Measurements from ENCODE around the gene TCEAL1.

TCEAL1 gene

GRCh38 chrX:103628386-103629317 lies at the start of gene TCEAL1:
Gene TCEAL1, plus strand, starts transcription at chrX:103628975. Its CDS starts 942 bp downstream, at chrX:103629917.
- TF ChIP-seq EZH2 (IDR thresholded peaks at IDR 0.05; ENCODE audit: borderline replicate concordance, low read depth, low read length, severe bottlenecking), result no peak
- TF ChIP-seq, protein P1, sequence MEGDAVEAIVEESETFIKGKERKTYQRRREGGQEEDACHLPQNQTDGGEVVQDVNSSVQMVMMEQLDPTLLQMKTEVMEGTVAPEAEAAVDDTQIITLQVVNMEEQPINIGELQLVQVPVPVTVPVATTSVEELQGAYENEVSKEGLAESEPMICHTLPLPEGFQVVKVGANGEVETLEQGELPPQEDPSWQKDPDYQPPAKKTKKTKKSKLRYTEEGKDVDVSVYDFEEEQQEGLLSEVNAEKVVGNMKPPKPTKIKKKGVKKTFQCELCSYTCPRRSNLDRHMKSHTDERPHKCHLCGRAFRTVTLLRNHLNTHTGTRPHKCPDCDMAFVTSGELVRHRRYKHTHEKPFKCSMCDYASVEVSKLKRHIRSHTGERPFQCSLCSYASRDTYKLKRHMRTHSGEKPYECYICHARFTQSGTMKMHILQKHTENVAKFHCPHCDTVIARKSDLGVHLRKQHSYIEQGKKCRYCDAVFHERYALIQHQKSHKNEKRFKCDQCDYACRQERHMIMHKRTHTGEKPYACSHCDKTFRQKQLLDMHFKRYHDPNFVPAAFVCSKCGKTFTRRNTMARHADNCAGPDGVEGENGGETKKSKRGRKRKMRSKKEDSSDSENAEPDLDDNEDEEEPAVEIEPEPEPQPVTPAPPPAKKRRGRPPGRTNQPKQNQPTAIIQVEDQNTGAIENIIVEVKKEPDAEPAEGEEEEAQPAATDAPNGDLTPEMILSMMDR (IDR thresholded peaks at IDR 0.05; ENCODE audit: borderline replicate concordance, extremely low read depth, low read length, poor library complexity, severe bottlenecking), result no peak
- H3K36me3 ChIP-seq (ENCODE audit: insufficient read depth, low read length), result no peaks in the 10 kb centered on the region
- H3K27ac ChIP-seq (ENCODE audit: low read length), result peak within 1 kb of the TSS; percentile 73
- peaks cover 10% of the 10 kb centered on the region; the same call in 1 of the 2 replicates for H3K79me2 ChIP-seq (ENCODE audit: insufficient read depth, low read length)
- peak within 1 kb of the TSS; percentile 52 to 67 for H3K4me3 ChIP-seq (ENCODE audit: low read depth in 1 of 2, low read length in 2 of 2)
- H3K4me1 ChIP-seq (ENCODE audit: insufficient read depth, low read length), result peaks cover 22% of the 10 kb centered on the region
- peak within 1 kb of the TSS; percentile 82 for H3K9ac ChIP-seq (ENCODE audit: low read depth, low read length)
- peak; percentile 66 for DNase-seq
- H3K4me2 ChIP-seq (ENCODE audit: insufficient read depth, low read length), result peak within 1 kb of the TSS; percentile 73
- no peaks in the 10 kb centered on the region for H4K20me1 ChIP-seq (ENCODE audit: insufficient read depth, low read length)
- ATAC-seq (ENCODE audit: insufficient read depth, low read depth), result peak; percentile 76
- H3K9me3 ChIP-seq (ENCODE audit: insufficient read depth, low read length, severe bottlenecking), result no peaks in the 10 kb centered on the region
- no peaks in the 10 kb centered on the region for H3K27me3 ChIP-seq (ENCODE audit: insufficient read depth, low read length, poor library complexity)
- H2AFZ ChIP-seq (ENCODE audit: low read depth, low read length), result peak within 1 kb of the TSS; percentile 87

- Histone ChIP-seq H3K27me3 (ENCODE audit: insufficient read depth, low read length, poor library complexity) (no peaks in the 10 kb centered on the region), H3K4me2 (ENCODE audit: insufficient read depth, low read length) (peak overlapping the region; percentile 71; the same call in 1 of the 2 replicates), H3K9ac (ENCODE audit: low read depth, low read length) (peak overlapping the region; percentile 76; the same call in 1 of the 2 replicates), H3K36me3 (ENCODE audit: insufficient read depth, low read length) (peaks cover 9% of the 10 kb centered on the region; the same call in 1 of the 2 replicates), H3K4me3 (ENCODE audit: low read depth in 1 of 2, low read length in 2 of 2) (peak overlapping the region in 1 of 2 experiments; percentile 92; a peak in 1 of 4 replicates), H4K20me1 (ENCODE audit: insufficient read depth, low read length) (no peaks in the 10 kb centered on the region), H3K79me2 (ENCODE audit: insufficient read depth, low read length) (peaks cover 15% of the 10 kb centered on the region), H3K9me3 (ENCODE audit: insufficient read depth, low read length, severe bottlenecking) (no peaks in the 10 kb centered on the region), H3K27ac (ENCODE audit: low read length) (no peak overlapping the region), H3K4me1 (ENCODE audit: insufficient read depth, low read length) (peaks cover 16% of the 10 kb centered on the region), H2AFZ (ENCODE audit: low read depth, low read length) (peak overlapping the region; percentile 93)
- ATAC-seq (ENCODE audit: insufficient read depth, low read depth), result no peak
- DNase-seq, result no peak
- TF ChIP-seq EZH2 (IDR thresholded peaks at IDR 0.05; ENCODE audit: borderline replicate concordance, low read depth, low read length, severe bottlenecking), result no peak
- TF ChIP-seq, protein P1 (IDR thresholded peaks at IDR 0.05; ENCODE audit: borderline replicate concordance, extremely low read depth, low read length, poor library complexity, severe bottlenecking), result no peak
These were observed 44.2 kb upstream of the TCEAL1 start for GRCh38 chrX:103584596-103584995.

DNA sequence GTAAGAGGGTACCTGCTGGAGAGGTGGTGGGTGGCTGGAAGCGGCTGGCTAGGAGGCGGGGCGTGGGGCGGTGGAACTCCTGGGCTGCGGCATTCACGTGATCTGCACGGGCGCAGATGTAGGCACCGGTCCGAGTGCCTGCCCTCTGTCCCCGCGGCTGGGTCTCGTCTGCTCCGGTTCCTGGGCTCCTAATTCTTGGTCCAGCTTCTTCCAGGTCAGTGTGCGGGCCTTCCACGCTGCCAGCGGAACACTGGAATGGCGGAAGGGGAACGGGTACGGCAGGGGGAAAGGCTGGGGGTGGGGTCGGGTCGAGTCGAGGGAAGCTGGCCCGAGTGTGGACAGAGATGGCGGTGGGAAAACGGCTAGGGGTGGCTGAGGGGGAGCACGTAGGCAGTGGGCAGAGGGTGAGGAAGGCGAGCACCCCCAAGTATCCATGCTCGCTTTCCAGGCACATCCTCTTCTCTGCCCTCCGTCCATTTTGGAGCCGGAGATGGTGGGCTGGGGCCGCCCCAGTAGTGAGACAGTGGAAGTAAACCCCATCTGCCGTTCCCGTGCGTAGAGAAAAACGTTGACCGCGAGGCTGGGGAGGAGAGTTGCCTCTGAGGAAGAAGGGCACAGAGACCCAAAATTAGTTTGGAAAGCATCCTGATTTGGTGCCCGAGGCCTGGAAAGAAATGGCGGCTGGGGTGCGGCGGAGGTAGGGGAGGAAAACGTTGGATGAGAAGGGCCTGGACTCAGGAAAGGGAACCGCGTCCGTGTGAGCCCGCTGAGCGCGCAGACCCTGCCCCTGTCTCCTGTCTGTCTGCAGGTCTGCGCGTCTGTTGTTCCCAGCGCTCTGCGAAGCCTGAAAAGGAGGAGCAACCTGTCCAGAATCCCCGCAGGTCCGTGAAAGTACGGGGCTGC lies 43.1 kb upstream of the TCEAL1 start, which contains the start of gene TCEAL4:
Gene TCEAL4, plus strand, starts transcription at position 105 of the 903 bp plus-strand sequence. CDS start 1,161 bp downstream, outside the sequence.
- H3K36me3 ChIP-seq (ENCODE audit: insufficient read depth, low read length), result peaks cover 9% of the 10 kb centered on the region; the same call in 1 of the 2 replicates
- DNase-seq, result peak; percentile 56
- peak within 1 kb of the TSS; percentile 93 for H2AFZ ChIP-seq (ENCODE audit: low read depth, low read length)
- peak within 1 kb of the TSS; percentile 76 for H3K9ac ChIP-seq (ENCODE audit: low read depth, low read length)
- H3K4me1 ChIP-seq (ENCODE audit: insufficient read depth, low read length), result peaks cover 16% of the 10 kb centered on the region
- no peaks in the 10 kb centered on the region for H4K20me1 ChIP-seq (ENCODE audit: insufficient read depth, low read length)
- H3K4me3 ChIP-seq (ENCODE audit: low read depth in 1 of 2, low read length in 2 of 2), result peak within 1 kb of the TSS; percentile 61 to 92; a peak in 3 of 4 replicates
- ATAC-seq (ENCODE audit: insufficient read depth, low read depth), result peak; percentile 88
- H3K27me3 ChIP-seq (ENCODE audit: insufficient read depth, low read length, poor library complexity), result no peaks in the 10 kb centered on the region
- H3K79me2 ChIP-seq (ENCODE audit: insufficient read depth, low read length), result peaks cover 15% of the 10 kb centered on the region
- no peaks in the 10 kb centered on the region for H3K9me3 ChIP-seq (ENCODE audit: insufficient read depth, low read length, severe bottlenecking)
- H3K27ac ChIP-seq (ENCODE audit: low read length), result peak within 1 kb of the TSS; percentile 76
- H3K4me2 ChIP-seq (ENCODE audit: insufficient read depth, low read length), result peak within 1 kb of the TSS; percentile 71
- TF ChIP-seq, protein P1 (IDR thresholded peaks at IDR 0.05; ENCODE audit: borderline replicate concordance, extremely low read depth, low read length, poor library complexity, severe bottlenecking), result no peak
- TF ChIP-seq EZH2 (IDR thresholded peaks at IDR 0.05; ENCODE audit: borderline replicate concordance, low read depth, low read length, severe bottlenecking), result no peak

All from DND-41 (cell line).